ENCODE measurements around the gene PTAFR.
"Not testable (repeated sequence)": the region's sequence is repeated elsewhere in the genome, so short reads cannot be mapped to it uniquely, and the experiment has no call there.

Gene PTAFR

GRCh38 chr1:28144203-28145135 lies 32.0 kb downstream of the PTAFR start:
- TF ChIP-seq CTCF (IDR thresholded peaks at IDR 0.05; ENCODE audit: low read depth, low read length, missing control alignments), result no peak
- H3K4me3 ChIP-seq (ENCODE audit: low read depth, low read length), result no peak overlapping the region
- peak; percentile 93 for DNase-seq (ENCODE audit: low read depth)

GRCh38 chr1:28143496-28144202 lies 32.8 kb downstream of the PTAFR start:
- no peak for TF ChIP-seq CTCF (IDR thresholded peaks at IDR 0.05; ENCODE audit: low read depth, low read length, missing control alignments)
- no peak overlapping the region for H3K4me3 ChIP-seq (ENCODE audit: low read depth, low read length)
- DNase-seq (ENCODE audit: low read depth), result no peak

GRCh38 chr1:28141685-28142084 lies 34.8 kb downstream of the PTAFR start:
- no peak for DNase-seq (ENCODE audit: low read depth)
- no peak for TF ChIP-seq CTCF (IDR thresholded peaks at IDR 0.05; ENCODE audit: low read depth, low read length, missing control alignments)
- no peak overlapping the region for H3K4me3 ChIP-seq (ENCODE audit: low read depth, low read length)

GRCh38 chr1:28139866-28140265 lies 36.6 kb downstream of the PTAFR start:
- not testable (repeated sequence) for H3K4me3 ChIP-seq (ENCODE audit: low read depth, low read length); DNase-seq (ENCODE audit: low read depth)

GRCh38 chr1:28139025-28139712 lies 37.3 kb downstream of the PTAFR start:
- H3K4me3 ChIP-seq (ENCODE audit: low read depth, low read length), result no peak overlapping the region
- no peak for TF ChIP-seq CTCF (IDR thresholded peaks at IDR 0.05; ENCODE audit: low read depth, low read length, missing control alignments)
- DNase-seq (ENCODE audit: low read depth), result no peak

GRCh38 chr1:28136922-28137613 lies 39.4 kb downstream of the PTAFR start:
- TF ChIP-seq CTCF (IDR thresholded peaks at IDR 0.05; ENCODE audit: low read depth, low read length, missing control alignments), result no peak
- no peak overlapping the region for H3K4me3 ChIP-seq (ENCODE audit: low read depth, low read length)
- DNase-seq (ENCODE audit: low read depth), result no peak

All from GM12864 (cell line).